RWPE2 (cell line): ENCODE data around the gene PDE4D.

Experiments
- ATAC-seq: fragments of 200-7000 bp; cut with Tn5 transposase; 3 replicates; pipeline ENCODE4 v1.9.1; 2021; ENCODE audit warnings: low read depth
- DNase-seq: peaks from one replicate; pipeline ENCODE4 v3.0.0-alpha.2; 2020; ENCODE audit warnings: low spot score
- H3K27ac ChIP-seq: fragments of 450-650 bp; 2 replicates; pipeline ENCODE4 v1.5.1; 2017; ENCODE audit warnings: mild to moderate bottlenecking; ENCODE audit not compliant: poor library complexity, severe bottlenecking
- H3K27me3 ChIP-seq: fragments of 250-450 bp; sonication (Bioruptor Pico); 2 replicates; pipeline ENCODE4 v1.5.1; 2021; ENCODE audit warnings: mild to moderate bottlenecking, moderate library complexity; ENCODE audit not compliant: insufficient read depth, poor library complexity, severe bottlenecking
- H3K36me3 ChIP-seq: fragments of 250-450 bp; sonication (Bioruptor Pico); 2 replicates; pipeline ENCODE4 v1.5.1; 2020; ENCODE audit warnings: low read depth, mild to moderate bottlenecking, moderate library complexity
- H3K4me1 ChIP-seq: fragments of 250-450 bp; sonication (Bioruptor Pico); 2 replicates; pipeline ENCODE4 v1.5.1; 2021; ENCODE audit warnings: mild to moderate bottlenecking, moderate library complexity; ENCODE audit not compliant: insufficient read depth, poor library complexity, severe bottlenecking
- H3K4me3 ChIP-seq: fragments of 250-450 bp; sonication (Bioruptor Pico); 2 replicates; pipeline ENCODE4 v1.5.1; 2021; ENCODE audit warnings: mild to moderate bottlenecking, moderate library complexity; ENCODE audit not compliant: severe bottlenecking
- H3K9me3 ChIP-seq: fragments of 250-450 bp; sonication (Bioruptor Pico); 2 replicates; pipeline ENCODE4 v1.5.1; 2021; ENCODE audit warnings: mild to moderate bottlenecking, moderate library complexity; ENCODE audit not compliant: severe bottlenecking
- TF ChIP-seq, protein P1 (sequence below): fragments of 450-650 bp; IDR thresholded peaks from one replicate; pipeline ENCODE4 v1.5.1; 2017; ENCODE audit warnings: mild to moderate bottlenecking, moderate library complexity; ENCODE audit not compliant: poor library complexity, severe bottlenecking

Gene PDE4D

DNA sequence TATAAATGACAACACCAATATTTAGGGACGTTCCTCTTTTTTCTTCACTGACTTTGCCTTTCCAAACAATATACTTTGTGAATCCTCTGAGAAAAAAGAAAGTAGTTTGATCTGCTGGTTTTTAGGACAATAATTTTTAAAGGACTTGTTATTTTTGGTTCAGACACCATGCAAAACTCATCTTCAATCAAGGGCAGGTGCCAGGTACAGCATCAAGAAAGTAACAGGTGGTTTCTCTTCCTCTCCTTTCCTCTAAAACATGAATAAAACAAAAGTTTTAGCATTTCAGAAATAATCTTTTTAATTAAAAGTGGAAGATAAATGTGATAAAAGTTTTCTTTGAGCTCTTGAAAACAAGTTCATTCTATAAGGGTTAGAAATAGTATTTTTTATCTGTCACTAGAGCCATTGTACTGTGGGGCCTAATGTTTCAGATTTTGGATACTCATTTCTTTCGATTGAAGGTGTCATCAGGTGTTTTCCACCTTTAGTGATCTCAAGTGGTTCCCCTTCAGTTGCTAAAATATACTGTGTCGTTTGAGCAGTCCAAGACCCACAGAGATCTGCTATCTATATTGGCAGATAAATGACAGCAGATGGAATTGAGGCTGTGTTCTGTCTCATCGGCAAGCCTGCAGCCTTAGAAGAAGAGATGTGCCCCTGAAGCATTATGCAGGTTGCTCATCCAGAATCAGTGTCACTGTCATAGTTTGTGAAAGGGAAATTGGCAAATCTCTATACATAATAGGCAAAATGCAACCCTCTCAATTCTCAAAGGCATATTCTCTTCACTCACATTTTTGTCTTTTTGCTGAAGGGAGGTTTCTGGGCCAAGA is 499.7 kb downstream of the PDE4D start:
- Histone ChIP-seq H3K4me1 (no peaks in the 10 kb centered on the region), H3K27ac (no peak overlapping the region), H3K9me3 (no peaks in the 10 kb centered on the region), H3K36me3 (no peaks in the 10 kb centered on the region), H3K4me3 (no peak overlapping the region), H3K27me3 (peaks cover 4% of the 10 kb centered on the region)
- TF ChIP-seq, protein P1, sequence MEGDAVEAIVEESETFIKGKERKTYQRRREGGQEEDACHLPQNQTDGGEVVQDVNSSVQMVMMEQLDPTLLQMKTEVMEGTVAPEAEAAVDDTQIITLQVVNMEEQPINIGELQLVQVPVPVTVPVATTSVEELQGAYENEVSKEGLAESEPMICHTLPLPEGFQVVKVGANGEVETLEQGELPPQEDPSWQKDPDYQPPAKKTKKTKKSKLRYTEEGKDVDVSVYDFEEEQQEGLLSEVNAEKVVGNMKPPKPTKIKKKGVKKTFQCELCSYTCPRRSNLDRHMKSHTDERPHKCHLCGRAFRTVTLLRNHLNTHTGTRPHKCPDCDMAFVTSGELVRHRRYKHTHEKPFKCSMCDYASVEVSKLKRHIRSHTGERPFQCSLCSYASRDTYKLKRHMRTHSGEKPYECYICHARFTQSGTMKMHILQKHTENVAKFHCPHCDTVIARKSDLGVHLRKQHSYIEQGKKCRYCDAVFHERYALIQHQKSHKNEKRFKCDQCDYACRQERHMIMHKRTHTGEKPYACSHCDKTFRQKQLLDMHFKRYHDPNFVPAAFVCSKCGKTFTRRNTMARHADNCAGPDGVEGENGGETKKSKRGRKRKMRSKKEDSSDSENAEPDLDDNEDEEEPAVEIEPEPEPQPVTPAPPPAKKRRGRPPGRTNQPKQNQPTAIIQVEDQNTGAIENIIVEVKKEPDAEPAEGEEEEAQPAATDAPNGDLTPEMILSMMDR: no peak
- ATAC-seq (no peak), DNase-seq (no peak)

DNA sequence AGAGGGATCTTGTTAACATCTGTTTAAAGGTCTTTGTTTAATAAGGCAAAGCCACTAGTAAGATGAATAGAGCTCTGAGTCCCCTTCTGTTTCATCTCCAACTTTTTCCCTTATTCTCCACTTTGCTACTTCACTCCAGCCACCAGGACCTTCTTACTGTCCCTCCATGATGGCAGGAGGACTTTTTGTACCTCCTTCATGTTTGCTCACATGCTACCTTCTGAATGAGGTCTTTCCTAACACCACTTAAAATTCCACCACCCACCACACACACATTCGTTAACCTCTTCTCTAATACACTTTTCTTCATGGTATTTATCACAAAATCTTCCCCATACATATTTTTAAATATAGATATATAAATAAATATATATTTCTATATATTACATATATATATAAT is 501.9 kb downstream of the PDE4D start:
- Histone ChIP-seq H3K27ac (no peak overlapping the region), H3K27me3 (peaks cover 4% of the 10 kb centered on the region), H3K4me3 (no peak overlapping the region), H3K4me1 (no peaks in the 10 kb centered on the region), H3K36me3 (no peaks in the 10 kb centered on the region), H3K9me3 (no peaks in the 10 kb centered on the region)
- TF ChIP-seq, protein P1: no peak
- DNase-seq (no peak), ATAC-seq (no peak)

DNA sequence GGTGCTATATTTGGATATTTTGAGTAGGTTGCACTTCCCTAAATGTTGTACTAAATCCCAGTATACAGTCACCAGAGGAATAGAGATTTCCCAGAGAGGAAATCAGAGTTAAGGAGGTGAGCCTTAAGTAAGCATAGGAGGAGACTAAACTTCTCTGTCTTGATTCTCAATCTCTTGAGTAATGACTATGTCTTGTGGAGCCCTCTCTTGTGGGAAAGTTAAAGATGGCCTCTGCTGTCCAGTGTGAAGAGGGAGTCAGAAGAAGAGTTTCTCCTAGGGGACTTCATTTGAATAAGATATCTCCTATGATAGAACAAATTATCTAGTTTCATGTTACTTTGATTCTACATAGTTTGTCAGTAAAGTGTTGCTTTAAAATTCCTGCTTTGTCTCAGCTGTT is 502.5 kb downstream of the PDE4D start:
- no peaks in the 10 kb centered on the region for H3K36me3 ChIP-seq
- H3K4me1 ChIP-seq: no peaks in the 10 kb centered on the region
- TF ChIP-seq, protein P1: no peak
- no peak for ATAC-seq
- DNase-seq: no peak
- no peak overlapping the region for H3K27ac ChIP-seq
- no peaks in the 10 kb centered on the region for H3K9me3 ChIP-seq
- H3K4me3 ChIP-seq: no peak overlapping the region
- H3K27me3 ChIP-seq: peaks cover 4% of the 10 kb centered on the region

DNA sequence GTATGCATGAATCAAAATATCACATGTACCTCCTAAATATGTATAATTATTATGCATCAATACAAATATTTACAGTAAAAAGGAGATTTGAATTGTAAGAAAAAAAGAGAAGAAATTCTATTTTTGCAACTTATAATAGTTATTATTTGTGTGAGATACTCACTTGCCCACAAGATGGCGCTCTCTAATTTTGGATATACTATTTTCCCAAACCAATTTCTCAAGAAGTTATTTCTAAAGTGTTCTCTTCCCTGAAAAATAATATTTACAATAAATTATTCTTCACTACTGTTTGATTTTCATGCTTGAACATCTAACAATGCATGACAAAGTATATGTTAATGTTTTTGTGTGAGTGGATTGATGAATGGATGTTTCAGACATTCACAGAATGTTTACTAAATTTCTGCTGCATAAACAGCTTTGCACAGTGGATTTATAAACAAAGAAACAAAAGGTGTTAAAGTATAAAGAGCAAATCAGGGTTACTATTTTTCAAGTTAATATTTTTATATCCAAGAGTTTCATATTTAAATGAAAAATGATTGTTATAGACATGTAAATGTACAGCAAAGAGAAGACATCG is 503.4 kb downstream of the PDE4D start:
- DNase-seq (no peak), ATAC-seq (no peak)
- Histone ChIP-seq H3K4me3 (no peak overlapping the region), H3K27me3 (peaks cover 4% of the 10 kb centered on the region), H3K36me3 (no peaks in the 10 kb centered on the region), H3K9me3 (no peaks in the 10 kb centered on the region), H3K4me1 (no peaks in the 10 kb centered on the region), H3K27ac (no peak overlapping the region)
- TF ChIP-seq, protein P1: peak; percentile 98

DNA sequence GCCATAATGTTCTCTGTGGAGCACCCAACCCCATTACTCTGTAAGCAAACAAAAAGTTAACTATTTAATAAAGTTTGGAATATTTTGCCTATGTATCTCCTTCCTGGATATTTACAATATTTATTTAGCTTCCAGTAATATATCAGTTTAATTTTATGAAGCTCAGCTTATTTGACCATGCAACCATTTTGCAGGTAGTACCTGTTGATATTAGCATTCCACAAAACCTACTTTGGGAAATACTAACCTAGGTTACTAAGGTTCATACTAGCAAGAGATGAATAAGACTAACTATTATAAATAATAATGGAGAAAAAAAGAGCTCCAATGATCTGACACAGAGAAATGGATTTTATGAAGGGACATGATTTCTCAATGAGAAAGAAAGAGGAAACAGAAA is 506.4 kb downstream of the PDE4D start:
- DNase-seq (no peak), ATAC-seq (no peak)
- Histone ChIP-seq H3K36me3 (no peaks in the 10 kb centered on the region), H3K9me3 (no peaks in the 10 kb centered on the region), H3K4me3 (no peak overlapping the region), H3K4me1 (no peaks in the 10 kb centered on the region), H3K27me3 (peaks cover 4% of the 10 kb centered on the region), H3K27ac (no peak overlapping the region)
- TF ChIP-seq, protein P1: no peak
